Measurements from ENCODE around the gene WASF2. TPM values are rescaled to one million over a fixed set of nuclear protein-coding genes. Genes with fewer than 3 reads are reported as not detected.

WASF2 gene
- total RNA-seq, 1 experiment from 2014 or later = 20.7 TPM

- ATAC-seq = peak; percentile 14
- CTCF ChIA-PET = no interaction called here
- POLR2A ChIA-PET (ENCODE audit: unreplicated experiment) = interaction anchor here (0.7 kb wide), 1 partner anchor 1875 kb away, joined by 5 read pairs; no protein-coding TSS in a partner anchor
- Histone ChIP-seq H3K27ac (ENCODE audit: low read length) (peak overlapping the region; percentile 64), H3K4me2 (ENCODE audit: low read length) (peak overlapping the region; percentile 99), H3K27me3 (ENCODE audit: low read length) (no peaks in the 10 kb centered on the region), H3K79me2 (ENCODE audit: low read length) (peaks cover 20% of the 10 kb centered on the region), H4K20me1 (ENCODE audit: low read length) (no peaks in the 10 kb centered on the region), H3F3A (ENCODE audit: low read length, unreplicated experiment) (peaks cover 3% of the 10 kb centered on the region), H3K9me2 (replicated peaks; ENCODE audit: low read length) (no peaks in the 10 kb centered on the region), H3K9me3 (ENCODE audit: low read length) (no peaks in the 10 kb centered on the region), H3K4me1 (ENCODE audit: insufficient read depth, low read length) (peaks cover 25% of the 10 kb centered on the region), H3K4me3 (ENCODE audit: low read length) (peak overlapping the region; percentile 100), H2AFZ (ENCODE audit: low read length) (peak overlapping the region; percentile 98), H3K9ac (ENCODE audit: low read length) (peak overlapping the region; percentile 97), H3K36me3 (ENCODE audit: low read depth, low read length) (no peaks in the 10 kb centered on the region)
- TF ChIP-seq EZH2 (IDR thresholded peaks at IDR 0.05; ENCODE audit: low read length, unreplicated experiment) (no peak), CTCF (conservative IDR thresholded peaks at IDR 0.05; ENCODE audit: low read depth, low read length) (peak; percentile 40)
- peak; percentile 28 for DNase-seq
- no TSS peak for BruUV-seq (replicated peaks)
- intact Hi-C loops (cut with micrococcal nuclease) = loop anchor here (1.0 kb wide), 1 partner anchor 94 kb away; no protein-coding TSS in a partner anchor
Observed at GRCh38 chr1:27392778-27393635, 97.0 kb downstream of the WASF2 start.

GRCh38 chr1:27392096-27392777, 97.7 kb downstream of the WASF2 start, which contains the start of gene GPR3:
Gene GPR3 (plus strand): TSS chr1:27392622. CDS start chr1:27393799, 1,177 bp downstream.
- ChIA-PET POLR2A (ENCODE audit: unreplicated experiment) (no interaction called here), CTCF (interaction anchor here (1.0 to 1.1 kb wide), 2 partner anchors 25 to 92 kb away, joined by 3 to 5 read pairs; partner anchors contain the start of gene MAP3K6)
- Histone ChIP-seq H3K4me1 (ENCODE audit: insufficient read depth, low read length) (peaks cover 25% of the 10 kb centered on the region), H3F3A (ENCODE audit: low read length, unreplicated experiment) (peaks cover 3% of the 10 kb centered on the region), H4K20me1 (ENCODE audit: low read length) (no peaks in the 10 kb centered on the region), H3K4me2 (ENCODE audit: low read length) (peak within 1 kb of the TSS; percentile 99), H3K9ac (ENCODE audit: low read length) (peak within 1 kb of the TSS; percentile 97), H3K9me3 (ENCODE audit: low read length) (no peaks in the 10 kb centered on the region), H3K36me3 (ENCODE audit: low read depth, low read length) (no peaks in the 10 kb centered on the region), H2AFZ (ENCODE audit: low read length) (peak within 1 kb of the TSS; percentile 98), H3K9me2 (replicated peaks; ENCODE audit: low read length) (no peaks in the 10 kb centered on the region), H3K27me3 (ENCODE audit: low read length) (no peaks in the 10 kb centered on the region), H3K79me2 (ENCODE audit: low read length) (peaks cover 20% of the 10 kb centered on the region), H3K27ac (ENCODE audit: low read length) (peak within 1 kb of the TSS; percentile 64), H3K4me3 (ENCODE audit: low read length) (peak within 1 kb of the TSS; percentile 100)
- peak; percentile 65 for TF ChIP-seq CTCF (conservative IDR thresholded peaks at IDR 0.05; ENCODE audit: low read depth, low read length)
- TF ChIP-seq EZH2 (IDR thresholded peaks at IDR 0.05; ENCODE audit: low read length, unreplicated experiment) = no peak
- DNase-seq (peak; percentile 94), ATAC-seq (peak; percentile 82)
- BruUV-seq (replicated peaks) = no TSS peak
- intact Hi-C loops (cut with micrococcal nuclease) = loop anchor here (1.0 kb wide), 1 partner anchor 93 kb away; no protein-coding TSS in a partner anchor

Measured in PC-3 (cell line).